ENCODE results near the gene ZFHX3.

Gene ZFHX3

DNA sequence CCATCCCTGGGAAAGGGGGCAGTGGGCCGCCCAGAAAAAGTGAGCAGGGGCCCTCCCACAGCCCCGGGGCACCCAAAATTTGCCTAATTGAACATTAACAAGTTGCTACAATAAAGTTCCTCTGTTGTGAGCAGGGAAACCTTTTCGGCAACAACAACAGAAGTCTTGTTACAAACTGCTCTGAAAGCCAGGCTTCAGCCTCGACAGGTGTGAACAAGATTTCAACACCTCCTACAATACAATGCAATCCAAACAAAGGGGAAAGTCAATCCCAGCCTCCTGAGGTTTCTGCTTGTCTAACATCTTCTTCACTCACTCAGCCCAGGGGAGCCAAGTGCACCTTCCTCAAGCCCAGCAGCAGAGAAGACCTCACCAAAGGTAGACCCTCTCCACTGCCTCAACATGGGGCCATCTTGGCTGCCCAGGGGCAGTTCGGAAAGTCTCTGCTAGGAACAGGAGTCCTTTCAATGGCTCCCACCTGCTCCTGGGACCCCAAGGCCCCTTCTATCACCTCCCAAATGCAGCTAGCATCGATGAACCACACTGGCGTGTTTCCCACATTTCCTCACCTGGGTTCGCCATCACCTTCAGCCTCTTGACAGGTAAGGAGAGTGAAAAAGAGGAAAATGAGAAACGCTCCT is 19.1 kb downstream of the ZFHX3 start:
- DNase-seq (ENCODE audit: low read depth), result no peak
- TF ChIP-seq, protein P1, sequence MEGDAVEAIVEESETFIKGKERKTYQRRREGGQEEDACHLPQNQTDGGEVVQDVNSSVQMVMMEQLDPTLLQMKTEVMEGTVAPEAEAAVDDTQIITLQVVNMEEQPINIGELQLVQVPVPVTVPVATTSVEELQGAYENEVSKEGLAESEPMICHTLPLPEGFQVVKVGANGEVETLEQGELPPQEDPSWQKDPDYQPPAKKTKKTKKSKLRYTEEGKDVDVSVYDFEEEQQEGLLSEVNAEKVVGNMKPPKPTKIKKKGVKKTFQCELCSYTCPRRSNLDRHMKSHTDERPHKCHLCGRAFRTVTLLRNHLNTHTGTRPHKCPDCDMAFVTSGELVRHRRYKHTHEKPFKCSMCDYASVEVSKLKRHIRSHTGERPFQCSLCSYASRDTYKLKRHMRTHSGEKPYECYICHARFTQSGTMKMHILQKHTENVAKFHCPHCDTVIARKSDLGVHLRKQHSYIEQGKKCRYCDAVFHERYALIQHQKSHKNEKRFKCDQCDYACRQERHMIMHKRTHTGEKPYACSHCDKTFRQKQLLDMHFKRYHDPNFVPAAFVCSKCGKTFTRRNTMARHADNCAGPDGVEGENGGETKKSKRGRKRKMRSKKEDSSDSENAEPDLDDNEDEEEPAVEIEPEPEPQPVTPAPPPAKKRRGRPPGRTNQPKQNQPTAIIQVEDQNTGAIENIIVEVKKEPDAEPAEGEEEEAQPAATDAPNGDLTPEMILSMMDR (conservative IDR thresholded peaks at IDR 0.05; ENCODE audit: low read depth, low read length), result no peak
- no peak overlapping the region for H3K4me3 ChIP-seq (ENCODE audit: low read length)

DNA sequence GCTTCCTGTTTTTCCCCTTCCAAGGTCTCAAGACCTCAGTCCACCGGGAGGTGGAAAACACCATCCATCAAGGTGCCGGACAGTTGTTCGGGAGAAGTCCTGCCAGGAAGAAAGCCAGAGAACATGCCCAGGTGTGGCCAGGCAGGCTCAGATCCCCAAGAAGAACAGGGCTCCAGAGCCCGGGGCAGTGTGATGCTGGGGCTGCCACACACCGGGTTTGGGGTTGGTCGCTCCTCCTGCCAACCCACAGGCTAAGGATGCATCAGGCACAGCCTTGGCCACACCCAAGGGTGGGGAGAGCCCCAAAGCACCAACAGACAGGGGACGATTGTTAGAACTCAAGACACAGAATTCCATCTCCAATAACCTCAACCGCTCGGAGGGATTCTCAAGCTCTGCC is 19.7 kb downstream of the ZFHX3 start:
- TF ChIP-seq, protein P1 (conservative IDR thresholded peaks at IDR 0.05; ENCODE audit: low read depth, low read length), result no peak
- DNase-seq (ENCODE audit: low read depth), result no peak
- H3K4me3 ChIP-seq (ENCODE audit: low read length), result no peak overlapping the region

DNA sequence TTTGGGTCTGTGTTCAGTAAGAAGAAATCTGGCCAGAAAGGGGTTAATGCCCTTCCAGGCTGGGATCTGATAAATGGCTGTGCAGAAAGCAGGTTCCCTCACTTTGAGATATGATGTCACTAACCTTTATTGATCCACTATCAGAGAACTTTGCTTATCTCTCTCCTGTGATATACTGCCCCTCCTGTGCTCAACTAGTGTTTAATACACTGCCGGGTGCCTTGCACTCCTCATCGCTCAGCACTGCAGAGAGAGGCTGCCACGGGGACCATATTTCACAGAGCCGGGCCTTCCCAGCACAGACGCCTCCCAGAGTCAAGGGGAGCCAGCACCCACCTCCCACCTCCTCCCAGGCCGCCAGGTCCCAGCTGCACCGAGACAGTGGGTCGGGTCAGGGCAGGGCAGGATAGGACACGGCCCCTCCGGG is 20.2 kb downstream of the ZFHX3 start:
- no peak for DNase-seq (ENCODE audit: low read depth)
- H3K4me3 ChIP-seq (ENCODE audit: low read length), result no peak overlapping the region
- TF ChIP-seq, protein P1 (conservative IDR thresholded peaks at IDR 0.05; ENCODE audit: low read depth, low read length), result no peak

DNA sequence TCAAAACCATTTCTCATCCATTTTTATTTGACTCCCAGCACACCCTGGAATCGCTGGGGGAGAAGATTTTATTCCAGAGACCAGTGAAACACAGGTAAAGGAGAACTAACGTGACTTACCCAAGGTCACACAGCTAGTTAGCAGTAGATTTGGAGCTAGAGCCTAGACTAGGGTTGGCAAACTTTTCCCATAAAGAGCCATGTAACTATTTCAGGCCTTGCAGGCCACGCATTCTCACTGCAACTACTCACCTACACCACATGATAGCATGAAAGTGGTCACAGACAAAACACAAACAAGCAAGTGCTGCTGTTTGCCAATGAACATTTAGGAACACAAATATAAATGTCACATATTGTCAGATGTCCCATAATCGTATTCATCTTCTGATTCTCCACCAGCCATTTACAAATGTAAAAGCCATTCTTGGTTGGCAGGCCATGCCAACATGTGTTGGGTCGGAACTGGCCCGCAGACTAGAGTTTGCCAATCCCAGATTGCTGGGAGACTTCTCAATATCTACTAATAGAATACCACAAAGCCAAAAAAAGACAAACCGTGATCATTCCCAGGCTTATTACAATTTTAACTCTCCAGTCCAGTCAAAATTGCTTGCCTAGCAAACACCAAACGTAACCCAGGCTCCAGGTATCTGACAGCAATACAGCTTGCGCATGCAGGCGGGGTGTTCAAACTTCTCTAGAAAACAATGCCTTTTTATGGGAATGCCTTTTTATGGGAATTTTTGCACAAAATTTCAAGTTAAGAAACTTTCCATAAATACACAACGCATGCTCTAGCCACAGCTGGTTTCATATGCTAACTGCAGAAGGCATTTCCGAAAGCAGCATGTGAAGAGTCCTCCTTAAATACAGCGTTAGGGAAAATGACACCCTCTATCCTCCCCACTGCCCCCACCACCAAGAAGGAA is 20.9 kb downstream of the ZFHX3 start:
- TF ChIP-seq, protein P1 (conservative IDR thresholded peaks at IDR 0.05; ENCODE audit: low read depth, low read length), result no peak
- no peak for DNase-seq (ENCODE audit: low read depth)
- no peak overlapping the region for H3K4me3 ChIP-seq (ENCODE audit: low read length)

DNA sequence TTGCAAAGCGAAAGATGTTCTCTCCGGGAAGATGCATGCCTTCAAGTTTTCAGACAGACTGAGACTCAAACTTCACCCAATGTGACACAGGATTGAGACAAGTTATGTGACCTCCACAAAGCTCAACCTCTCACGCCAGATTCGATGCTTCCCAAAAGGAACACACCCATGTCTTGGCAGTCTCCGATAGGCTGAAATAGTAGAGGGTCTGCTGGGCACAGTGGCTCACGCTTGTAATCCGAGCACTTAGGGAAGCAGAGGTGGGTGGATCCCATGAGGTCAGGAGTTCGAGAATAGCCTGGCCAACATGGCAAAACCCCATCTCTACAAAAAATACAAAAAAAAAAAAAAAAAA is 22.1 kb downstream of the ZFHX3 start:
- TF ChIP-seq, protein P1 (conservative IDR thresholded peaks at IDR 0.05; ENCODE audit: low read depth, low read length), result no peak
- no peak for DNase-seq (ENCODE audit: low read depth)

DNA sequence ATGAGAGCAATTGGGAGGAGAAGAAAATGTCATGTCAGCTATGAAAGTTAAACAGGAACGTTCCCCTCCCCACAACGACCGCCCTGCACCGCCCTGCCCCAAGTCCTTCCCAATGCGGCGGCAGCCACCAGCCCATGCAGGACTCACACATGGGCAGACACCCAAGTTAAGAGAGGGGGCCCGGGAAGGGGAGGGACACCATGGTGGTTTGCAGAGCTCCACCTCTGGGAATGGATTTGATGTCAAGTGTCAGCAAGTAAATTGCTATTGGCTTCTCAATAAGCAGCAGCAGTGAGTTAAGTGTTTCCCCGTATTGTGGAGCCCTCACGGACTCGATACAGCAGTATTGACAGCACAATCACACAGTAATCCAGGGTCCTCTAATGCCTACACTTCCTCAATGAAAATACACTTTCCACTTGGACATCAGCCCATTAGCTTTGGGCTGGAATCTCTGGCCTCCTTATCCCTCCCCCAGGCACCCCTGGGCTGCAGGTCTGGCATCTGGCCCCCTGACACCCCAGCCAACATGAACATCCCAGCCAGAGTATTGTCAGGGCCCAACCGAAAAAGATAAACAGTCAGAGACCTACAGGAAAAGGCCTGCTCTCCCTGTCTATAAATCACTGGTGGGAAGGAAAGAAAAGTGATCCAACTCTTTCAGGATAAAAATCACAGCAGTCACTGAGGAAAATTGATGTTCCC is 22.6 kb downstream of the ZFHX3 start:
- no peak overlapping the region for H3K4me3 ChIP-seq (ENCODE audit: low read length)
- DNase-seq (ENCODE audit: low read depth), result no peak
- TF ChIP-seq, protein P1 (conservative IDR thresholded peaks at IDR 0.05; ENCODE audit: low read depth, low read length), result no peak

More for the DNA sequence above, 22.1 kb downstream of the ZFHX3 start:
- no peak overlapping the region for H3K4me3 ChIP-seq (ENCODE audit: low read length)
